Chondrocyte (in vitro differentiated cells): ENCODE measurements around the gene MATK. TPM values are rescaled to one million over a fixed set of nuclear protein-coding genes. Genes with fewer than 3 reads are reported as not detected.

ENCODE experiments used
- DNase-seq: peaks from one replicate; pipeline ENCODE4 v3.0.0; 2021; ENCODE audit warnings: mixed read lengths, low spot score
- H3K27ac Mint-ChIP-seq: one replicate; pipeline ENCODE4 v1.8.0; 2021; ENCODE audit warnings: mild to moderate bottlenecking, moderate library complexity, mixed read lengths; ENCODE audit not compliant: unreplicated experiment
- H3K27me3 Mint-ChIP-seq: 2 replicates; pipeline ENCODE4 v1.8.0; 2021; ENCODE audit warnings: low read depth, mixed read lengths
- H3K36me3 Mint-ChIP-seq: 2 replicates; pipeline ENCODE4 v1.8.0; 2021; ENCODE audit warnings: low read depth, mixed read lengths
- H3K4me1 Mint-ChIP-seq: 2 replicates; pipeline ENCODE4 v1.8.0; 2021; ENCODE audit warnings: low read depth, mild to moderate bottlenecking, mixed read lengths
- H3K4me3 Mint-ChIP-seq: one replicate; pipeline ENCODE4 v1.8.0; 2021; ENCODE audit warnings: mild to moderate bottlenecking, moderate library complexity, mixed read lengths; ENCODE audit not compliant: unreplicated experiment
- H3K9me3 Mint-ChIP-seq: 2 replicates; pipeline ENCODE4 v1.8.0; 2021; ENCODE audit warnings: low read depth, mixed read lengths
- total RNA-seq: library from RNA; stranded (reverse); gene quantifications from 3 replicates; pipeline ENCODE4 v1.2.1, GENCODE V29; 2021
- TF ChIP-seq, protein P1 (sequence below): fragments of 200-600 bp; sonication (generic); IDR thresholded peaks from 2 replicates; pipeline ENCODE4 v1.5.0; 2021; ENCODE audit warnings: antibody characterized with exemption, mild to moderate bottlenecking, moderate library complexity

MATK gene
- total RNA-seq, 1 donor from 2014 or later: not detected

- H3K4me1 Mint-ChIP-seq: peaks cover 3% of the 10 kb centered on the region
- no peaks in the 10 kb centered on the region for H3K36me3 Mint-ChIP-seq
- H3K9me3 Mint-ChIP-seq: no peaks in the 10 kb centered on the region
- peaks cover 4% of the 10 kb centered on the region for H3K27me3 Mint-ChIP-seq
- no peak overlapping the region for H3K27ac Mint-ChIP-seq
- H3K4me3 Mint-ChIP-seq: no peak overlapping the region
- TF ChIP-seq, protein P1, sequence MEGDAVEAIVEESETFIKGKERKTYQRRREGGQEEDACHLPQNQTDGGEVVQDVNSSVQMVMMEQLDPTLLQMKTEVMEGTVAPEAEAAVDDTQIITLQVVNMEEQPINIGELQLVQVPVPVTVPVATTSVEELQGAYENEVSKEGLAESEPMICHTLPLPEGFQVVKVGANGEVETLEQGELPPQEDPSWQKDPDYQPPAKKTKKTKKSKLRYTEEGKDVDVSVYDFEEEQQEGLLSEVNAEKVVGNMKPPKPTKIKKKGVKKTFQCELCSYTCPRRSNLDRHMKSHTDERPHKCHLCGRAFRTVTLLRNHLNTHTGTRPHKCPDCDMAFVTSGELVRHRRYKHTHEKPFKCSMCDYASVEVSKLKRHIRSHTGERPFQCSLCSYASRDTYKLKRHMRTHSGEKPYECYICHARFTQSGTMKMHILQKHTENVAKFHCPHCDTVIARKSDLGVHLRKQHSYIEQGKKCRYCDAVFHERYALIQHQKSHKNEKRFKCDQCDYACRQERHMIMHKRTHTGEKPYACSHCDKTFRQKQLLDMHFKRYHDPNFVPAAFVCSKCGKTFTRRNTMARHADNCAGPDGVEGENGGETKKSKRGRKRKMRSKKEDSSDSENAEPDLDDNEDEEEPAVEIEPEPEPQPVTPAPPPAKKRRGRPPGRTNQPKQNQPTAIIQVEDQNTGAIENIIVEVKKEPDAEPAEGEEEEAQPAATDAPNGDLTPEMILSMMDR: no peak
- no peak for DNase-seq
Observed at GRCh38 chr19:3808420-3809143, 22.4 kb upstream of the MATK start.

DNA sequence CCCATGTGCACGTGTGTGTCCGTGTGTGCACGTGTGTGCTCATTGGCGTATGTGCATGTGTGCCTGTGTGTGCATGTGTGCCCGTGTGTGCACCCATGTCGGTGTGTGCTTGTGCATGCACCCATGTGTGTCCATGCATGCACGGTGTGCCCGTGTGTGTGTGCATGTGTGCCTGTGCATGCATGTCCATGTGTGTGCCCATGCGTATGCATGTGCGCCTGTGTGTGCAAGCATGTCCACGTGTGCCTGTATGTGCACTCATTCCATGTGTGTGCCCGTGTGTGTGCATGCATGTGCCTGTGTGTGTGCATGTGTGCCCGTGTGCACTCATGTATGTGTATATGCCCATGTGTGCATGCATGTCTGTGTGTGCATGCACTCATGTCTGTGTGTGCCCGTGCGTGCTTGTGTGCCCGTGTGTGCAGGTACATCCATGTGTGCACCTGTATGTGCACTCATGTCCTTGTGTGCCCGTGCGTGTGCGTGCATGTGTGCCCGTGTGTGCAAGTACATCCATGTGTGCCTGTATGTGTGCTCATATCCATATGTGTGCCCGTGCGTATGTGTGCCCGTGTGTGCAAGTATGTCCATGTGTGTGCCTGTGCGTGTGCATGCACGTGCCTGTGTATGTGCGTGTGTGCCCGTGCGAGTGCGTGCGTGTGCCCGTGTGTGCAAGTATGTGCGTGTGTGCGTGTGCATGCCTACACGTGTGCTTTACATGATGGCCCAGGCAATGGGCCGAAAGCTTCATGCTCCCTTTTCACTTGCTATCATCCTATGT, 21.6 kb upstream of the MATK start:
- no peaks in the 10 kb centered on the region for H3K36me3 Mint-ChIP-seq
- peaks cover 8% of the 10 kb centered on the region for H3K27me3 Mint-ChIP-seq
- no peak overlapping the region for H3K27ac Mint-ChIP-seq
- H3K9me3 Mint-ChIP-seq: no peaks in the 10 kb centered on the region
- DNase-seq: no peak
- H3K4me1 Mint-ChIP-seq: peaks cover under 1% of the 10 kb centered on the region
- H3K4me3 Mint-ChIP-seq: no peak overlapping the region
- TF ChIP-seq, protein P1: no peak

DNA sequence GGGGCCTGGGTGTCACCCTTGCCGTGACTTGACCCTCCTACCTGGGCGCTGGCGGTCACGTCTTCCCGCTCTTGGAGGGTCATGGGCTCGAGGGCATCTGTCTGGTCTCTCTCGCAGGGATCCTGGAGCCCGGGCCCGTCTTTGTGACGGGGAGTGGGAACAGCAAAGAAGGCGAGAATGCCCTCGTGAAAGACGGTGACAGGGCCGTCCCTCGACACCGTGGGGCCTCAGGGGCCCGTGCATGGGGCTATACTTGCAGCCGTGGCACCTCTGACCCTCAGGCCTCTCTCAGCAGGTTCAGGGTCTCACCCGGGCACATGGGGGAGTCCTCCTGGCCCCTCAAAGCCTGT, 20.9 kb upstream of the MATK start:
- H3K27ac Mint-ChIP-seq: no peak overlapping the region
- no peak for DNase-seq
- TF ChIP-seq, protein P1: no peak
- no peak overlapping the region for H3K4me3 Mint-ChIP-seq
- H3K36me3 Mint-ChIP-seq: no peaks in the 10 kb centered on the region
- H3K9me3 Mint-ChIP-seq: no peaks in the 10 kb centered on the region
- no peaks in the 10 kb centered on the region for H3K4me1 Mint-ChIP-seq
- peaks cover 11% of the 10 kb centered on the region for H3K27me3 Mint-ChIP-seq

DNA sequence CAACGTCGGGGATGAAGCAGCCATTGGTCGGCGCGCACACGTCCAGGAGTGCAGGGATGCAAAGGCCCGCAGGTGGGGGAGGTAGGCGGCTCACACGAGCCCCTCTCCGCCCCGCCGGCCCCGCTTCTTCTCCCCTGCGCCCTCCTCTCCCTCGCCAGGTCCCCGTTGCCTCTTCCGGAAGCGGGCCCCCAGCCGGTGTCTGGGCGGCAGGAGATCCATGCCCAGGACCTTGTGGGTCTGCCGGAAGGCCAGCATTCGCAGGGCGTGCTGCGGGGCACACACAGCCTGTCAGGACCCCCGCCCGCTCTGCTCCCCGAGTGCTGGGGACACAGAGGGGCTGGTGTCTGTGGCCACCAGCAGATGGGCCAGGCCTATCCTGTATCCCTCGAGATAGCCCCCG, 19.7 kb upstream of the MATK start:
- H3K27me3 Mint-ChIP-seq: peaks cover 19% of the 10 kb centered on the region
- H3K9me3 Mint-ChIP-seq: no peaks in the 10 kb centered on the region
- H3K27ac Mint-ChIP-seq: no peak overlapping the region
- H3K36me3 Mint-ChIP-seq: no peaks in the 10 kb centered on the region
- DNase-seq: no peak
- peaks cover 7% of the 10 kb centered on the region for H3K4me1 Mint-ChIP-seq
- TF ChIP-seq, protein P1: no peak
- H3K4me3 Mint-ChIP-seq: no peak overlapping the region

DNA sequence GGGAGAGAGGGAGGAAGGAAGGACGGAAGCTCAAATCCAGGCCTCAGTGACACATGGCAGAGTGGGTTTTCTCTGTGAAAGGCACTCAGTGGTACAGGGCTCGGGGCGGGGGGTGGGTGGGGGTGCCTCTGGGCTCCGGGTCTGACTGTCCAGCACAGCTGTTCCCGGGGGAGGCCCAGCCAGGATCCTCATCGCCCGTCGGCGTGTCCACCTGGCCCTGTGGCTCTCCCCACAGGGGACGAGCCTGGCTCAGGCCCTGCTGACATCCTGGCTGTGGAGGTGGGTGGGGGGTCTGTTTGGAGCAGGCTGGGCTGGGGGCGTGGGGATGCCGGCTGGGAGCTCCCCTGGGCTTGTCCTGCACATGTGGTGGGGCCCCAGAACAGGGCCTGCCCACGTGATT, 18.2 kb upstream of the MATK start:
- Mint-ChIP-seq H3K27me3 (peaks cover 22% of the 10 kb centered on the region), H3K4me1 (peaks cover 7% of the 10 kb centered on the region), H3K36me3 (no peaks in the 10 kb centered on the region), H3K4me3 (no peak overlapping the region), H3K27ac (no peak overlapping the region), H3K9me3 (no peaks in the 10 kb centered on the region)
- TF ChIP-seq, protein P1: no peak
- no peak for DNase-seq
